KOPT-K1 (cell line): ENCODE results near the gene KRT2.
"Not testable (repeated sequence)": the region's sequence is repeated elsewhere in the genome, so short reads cannot be mapped to it uniquely, and the experiment has no call there.

Experiments
- H3K27ac ChIP-seq: fragments of 200-600 bp; sonication (generic); 2 replicates; pipeline ENCODE4 v1.5.1; 2016; ENCODE audit warnings: antibody characterized with exemption, mild to moderate bottlenecking, low read depth, low read length; ENCODE audit not compliant: poor library complexity, severe bottlenecking
- H3K36me3 ChIP-seq: fragments of 200-600 bp; sonication (generic); 2 replicates; pipeline ENCODE4 v1.5.1; 2017; ENCODE audit warnings: antibody characterized with exemption, mild to moderate bottlenecking, low read length, moderate library complexity; ENCODE audit not compliant: insufficient read depth
- H3K9me3 ChIP-seq: fragments of 200-600 bp; sonication (generic); 2 replicates; pipeline ENCODE4 v1.5.1; 2017; ENCODE audit warnings: antibody characterized with exemption, low read length, mild to moderate bottlenecking; ENCODE audit not compliant: insufficient read depth, poor library complexity, severe bottlenecking

KRT2 gene

GRCh38 chr12:52677126-52677525 lies 25.1 kb upstream of the KRT2 start:
- H3K36me3 ChIP-seq: no peaks in the 10 kb centered on the region
- no peak overlapping the region for H3K27ac ChIP-seq
- no peaks in the 10 kb centered on the region for H3K9me3 ChIP-seq

GRCh38 chr12:52676163-52676562 lies 24.2 kb upstream of the KRT2 start:
- H3K9me3 ChIP-seq: no peaks in the 10 kb centered on the region
- no peak overlapping the region for H3K27ac ChIP-seq
- H3K36me3 ChIP-seq: no peaks in the 10 kb centered on the region

- H3K36me3 ChIP-seq: no peaks in the 10 kb centered on the region
- no peaks in the 10 kb centered on the region for H3K9me3 ChIP-seq
- H3K27ac ChIP-seq: no peak overlapping the region
These were observed 23.3 kb upstream of the KRT2 start for GRCh38 chr12:52675301-52675701.

GRCh38 chr12:52674433-52674775 lies 22.4 kb upstream of the KRT2 start:
- no peaks in the 10 kb centered on the region for H3K9me3 ChIP-seq
- H3K27ac ChIP-seq: no peak overlapping the region
- H3K36me3 ChIP-seq: no peaks in the 10 kb centered on the region

- Histone ChIP-seq H3K36me3 (no peaks in the 10 kb centered on the region), H3K9me3 (no peaks in the 10 kb centered on the region)
These were observed 21.9 kb upstream of the KRT2 start for GRCh38 chr12:52673713-52674432.

GRCh38 chr12:52673217-52673616 lies 21.2 kb upstream of the KRT2 start:
- H3K27ac ChIP-seq: no peak overlapping the region
- no peaks in the 10 kb centered on the region for H3K36me3 ChIP-seq
- H3K9me3 ChIP-seq: no peaks in the 10 kb centered on the region

More at GRCh38 chr12:52673713-52674432, 21.9 kb upstream of the KRT2 start:
- H3K27ac ChIP-seq: no peak overlapping the region

- H3K36me3 ChIP-seq: no peaks in the 10 kb centered on the region
- no peaks in the 10 kb centered on the region for H3K9me3 ChIP-seq
- no peak overlapping the region for H3K27ac ChIP-seq
These were observed 20.4 kb upstream of the KRT2 start for GRCh38 chr12:52672321-52672933.

- Histone ChIP-seq H3K9me3 (no peaks in the 10 kb centered on the region), H3K27ac (no peak overlapping the region), H3K36me3 (no peaks in the 10 kb centered on the region)
These were observed 18.9 kb upstream of the KRT2 start for GRCh38 chr12:52670961-52671360.

- Histone ChIP-seq H3K27ac (no peak overlapping the region), H3K9me3 (no peaks in the 10 kb centered on the region), H3K36me3 (no peaks in the 10 kb centered on the region)
These were observed 18.5 kb upstream of the KRT2 start for GRCh38 chr12:52670506-52670905.

GRCh38 chr12:52669941-52670340 lies 17.9 kb upstream of the KRT2 start:
- not testable (repeated sequence) for H3K27ac ChIP-seq, H3K9me3 ChIP-seq, H3K36me3 ChIP-seq

- no peaks in the 10 kb centered on the region for H3K36me3 ChIP-seq
- no peak overlapping the region for H3K27ac ChIP-seq
- no peaks in the 10 kb centered on the region for H3K9me3 ChIP-seq
These were observed 17.4 kb upstream of the KRT2 start for GRCh38 chr12:52669426-52669825.

- H3K9me3 ChIP-seq: no peaks in the 10 kb centered on the region
- H3K36me3 ChIP-seq: no peaks in the 10 kb centered on the region
These were observed 15.9 kb upstream of the KRT2 start for GRCh38 chr12:52667931-52668330.

GRCh38 chr12:52667509-52667908 lies 15.5 kb upstream of the KRT2 start:
- Histone ChIP-seq H3K36me3 (no peaks in the 10 kb centered on the region), H3K27ac (no peak overlapping the region), H3K9me3 (no peaks in the 10 kb centered on the region)

More at GRCh38 chr12:52667931-52668330, 15.9 kb upstream of the KRT2 start:
- no peak overlapping the region for H3K27ac ChIP-seq

GRCh38 chr12:52666471-52666870 lies 14.5 kb upstream of the KRT2 start:
- Histone ChIP-seq H3K27ac (no peak overlapping the region), H3K9me3 (no peaks in the 10 kb centered on the region), H3K36me3 (no peaks in the 10 kb centered on the region)

- Histone ChIP-seq H3K27ac (no peak overlapping the region), H3K36me3 (no peaks in the 10 kb centered on the region)
These were observed 11.4 kb upstream of the KRT2 start for GRCh38 chr12:52663420-52663819.

GRCh38 chr12:52662918-52663229 lies 10.9 kb upstream of the KRT2 start:
- H3K27ac ChIP-seq: no peak overlapping the region
- H3K36me3 ChIP-seq: no peaks in the 10 kb centered on the region

More at GRCh38 chr12:52663420-52663819, 11.4 kb upstream of the KRT2 start:
- no peaks in the 10 kb centered on the region for H3K9me3 ChIP-seq

More at GRCh38 chr12:52662918-52663229, 10.9 kb upstream of the KRT2 start:
- no peaks in the 10 kb centered on the region for H3K9me3 ChIP-seq
